Left lung (tissue), 10 donors: ENCODE data around the gene TUNAR. TPM values are rescaled to one million over a fixed set of nuclear protein-coding genes. Genes with fewer than 3 reads are reported as not detected.

Experiments
- ATAC-seq: fragments of 200-7000 bp; cut with Tn5 transposase; one replicate; pipeline ENCODE4 v1.9.1; 2020; ENCODE audit warnings: moderate library complexity
- DNase-seq, 4 donors: peaks; one replicate each; pipeline ENCODE4 v3.0.0-alpha.2; 2013 to 2020
- H3K27ac ChIP-seq, 2 donors: fragments of 200-600 bp; sonication (generic) in 1 of 2; one replicate each; pipeline versions ENCODE4 v1.5.0 to v1.8.0; 2020 to 2021
- H3K27me3 ChIP-seq, 2 donors: fragments of 200-600 bp; sonication (generic) in 1 of 2; one replicate each; pipeline versions ENCODE4 v1.5.0 to v1.8.0; 2020 to 2021
- H3K36me3 ChIP-seq, 2 donors: fragments of 200-600 bp; sonication (generic) in 1 of 2; one replicate each; pipeline versions ENCODE4 v1.5.0 to v1.8.0; 2020 to 2021
- H3K4me1 ChIP-seq, 2 donors: fragments of 200-600 bp; one replicate each; pipeline ENCODE4 v1.8.0; 2021
- H3K4me3 ChIP-seq, 2 donors: fragments of 200-600 bp; sonication (generic) in 1 of 2; one replicate each; pipeline versions ENCODE4 v1.5.0 to v1.8.0; 2020 to 2021; ENCODE audit warnings: mild to moderate bottlenecking in 1 of 2
- H3K9me3 ChIP-seq, 2 donors: fragments of 200-600 bp; sonication (generic) in 1 of 2; one replicate each; pipeline versions ENCODE4 v1.5.0 to v1.8.0; 2020 to 2021
- CTCF ChIP-seq, 2 donors: fragments of 200-600 bp; sonication (generic) in 1 of 2; IDR thresholded peaks; one replicate each; pipeline versions ENCODE4 v1.5.0 to v1.8.0; 2021; ENCODE audit warnings: antibody characterized with exemption in 2 of 2
- intact Hi-C, 2 donors: fragments of 100-400 bp; cut with DNase I; formaldehyde crosslinking; loops; one replicate each; pipeline versions ENCODE4 v1.11.2 to v1.14.2; 2022
- polyA plus RNA-seq, 6 donors: library from polyadenylated mRNA; unstranded; fragments of 120-200 nt; gene quantifications; one replicate each; pipeline ENCODE4 v1.2.1, GENCODE V29; 2013; ENCODE audit not compliant: insufficient read length in 6 of 6
- total RNA-seq, 2 donors: library from RNA; stranded (reverse); fragmentation: NEBNext Ultra II Directional; extraction: Animal tissue kit (Norgen Biotek cat#: 25700); gene quantifications; one replicate each; pipeline ENCODE4 v1.2.1, GENCODE V29; 2021
- donor health status: DM: no; HTN: yes; CAD: no.
- donor health status: DM: no; HTN: no; CAD: no.

Gene TUNAR
- total and polyA plus RNA-seq, 8 donors, result 0.12 to 0.30 (median 0.19) TPM; not detected in 4

GRCh38 chr14:95869776-95870175, 6.9 kb upstream of the TUNAR start:
- ATAC-seq (no peak), DNase-seq (no peak)
- Histone ChIP-seq H3K4me3 (no peak overlapping the region), H3K4me1 (no peaks in the 10 kb centered on the region), H3K36me3 (no peaks in the 10 kb centered on the region), H3K27me3 (peaks cover 0 to 41% of the 10 kb centered on the region in 2 donors), H3K9me3 (no peaks in the 10 kb centered on the region), H3K27ac (no peak overlapping the region)
- intact Hi-C loops, result no loop called here
- no peak for TF ChIP-seq CTCF (IDR thresholded peaks at IDR 0.05)

- no peaks in the 10 kb centered on the region for H3K4me1 ChIP-seq
- ATAC-seq, result no peak
- H3K9me3 ChIP-seq, result no peaks in the 10 kb centered on the region
- intact Hi-C loops, result no loop called here
- peaks cover 2 to 51% of the 10 kb centered on the region in 2 donors for H3K27me3 ChIP-seq
- no peak for TF ChIP-seq CTCF (IDR thresholded peaks at IDR 0.05)
- no peak overlapping the region for H3K4me3 ChIP-seq
- no peaks in the 10 kb centered on the region for H3K36me3 ChIP-seq
- no peak overlapping the region for H3K27ac ChIP-seq
- no peak for DNase-seq
Measured at GRCh38 chr14:95870772-95871171, 5.9 kb upstream of the TUNAR start.

GRCh38 chr14:95871531-95871930, 5.1 kb upstream of the TUNAR start:
- Histone ChIP-seq H3K4me1 (peaks cover 0 to 7% of the 10 kb centered on the region in 2 donors), H3K36me3 (no peaks in the 10 kb centered on the region), H3K27me3 (peaks cover 10 to 59% of the 10 kb centered on the region in 2 donors), H3K4me3 (no peak overlapping the region), H3K27ac (no peak overlapping the region), H3K9me3 (no peaks in the 10 kb centered on the region)
- intact Hi-C loops, result no loop called here
- DNase-seq (no peak), ATAC-seq (no peak)
- no peak for TF ChIP-seq CTCF (IDR thresholded peaks at IDR 0.05)

- H3K27me3 ChIP-seq, result peaks cover 22 to 71% of the 10 kb centered on the region in 2 donors
- no peak overlapping the region for H3K4me3 ChIP-seq
- DNase-seq (no peak), ATAC-seq (no peak)
- peaks cover 0 to 10% of the 10 kb centered on the region in 2 donors for H3K4me1 ChIP-seq
- no peaks in the 10 kb centered on the region for H3K36me3 ChIP-seq
- no peak for TF ChIP-seq CTCF (IDR thresholded peaks at IDR 0.05)
- H3K9me3 ChIP-seq, result no peaks in the 10 kb centered on the region
- no peak overlapping the region for H3K27ac ChIP-seq
- intact Hi-C loops, result no loop called here
Measured at GRCh38 chr14:95872777-95873176, 3.9 kb upstream of the TUNAR start.

- DNase-seq, result peak in 1 of 4 donors; percentile 77
- no peak overlapping the region for H3K27ac ChIP-seq
- peaks cover 0 to 10% of the 10 kb centered on the region in 2 donors for H3K4me1 ChIP-seq
- no peak for ATAC-seq
- intact Hi-C loops, result no loop called here
- H3K27me3 ChIP-seq, result peaks cover 27 to 89% of the 10 kb centered on the region in 2 donors
- TF ChIP-seq CTCF (IDR thresholded peaks at IDR 0.05), result no peak
- H3K9me3 ChIP-seq, result no peaks in the 10 kb centered on the region
- H3K4me3 ChIP-seq, result no peak overlapping the region
- no peaks in the 10 kb centered on the region for H3K36me3 ChIP-seq
Measured at GRCh38 chr14:95875831-95876760, 536 bp upstream of the TUNAR start.
